ENCODE data around the gene EEF1G. TPM values are rescaled to one million over a fixed set of nuclear protein-coding genes. Genes with fewer than 3 reads are reported as not detected.

Gene EEF1G
- polyA plus RNA-seq, 1 donor = 2,426 TPM

GRCh38 chr11:62604460-62605120 is 30.9 kb upstream of the EEF1G start:
- no peak for DNase-seq
- peaks cover 17% of the 10 kb centered on the region for H3K4me1 ChIP-seq (ENCODE audit: control insufficient read depth, insufficient read depth, low read length)
- peaks cover 5% of the 10 kb centered on the region for H3K9me3 ChIP-seq (ENCODE audit: control insufficient read depth, low read depth, low read length)
- no peak overlapping the region for H3K4me3 ChIP-seq (ENCODE audit: low read length)
- H3K27me3 ChIP-seq (ENCODE audit: control insufficient read depth, insufficient read depth, low read length) = no peaks in the 10 kb centered on the region
- H3K36me3 ChIP-seq (ENCODE audit: control insufficient read depth, insufficient read depth, low read length) = peaks cover 31% of the 10 kb centered on the region
- no peak overlapping the region for H3K27ac ChIP-seq (ENCODE audit: low read length)
- no CpG with 5 or more reads among the region's 13 CpGs for whole genome bisulfite sequencing (ENCODE audit: insufficient coverage, low lambda C conversion rate)

- H3K4me1 ChIP-seq (ENCODE audit: control insufficient read depth, insufficient read depth, low read length) = peaks cover 25% of the 10 kb centered on the region
Measured at GRCh38 chr11:62603776-62604299, 30.1 kb upstream of the EEF1G start.

GRCh38 chr11:62603072-62603408 is 29.3 kb upstream of the EEF1G start:
- WGBS (ENCODE audit: insufficient coverage, low lambda C conversion rate) = no CpG with 5 or more reads among the region's 13 CpGs
- Histone ChIP-seq H3K27ac (ENCODE audit: low read length) (no peak overlapping the region), H3K4me3 (ENCODE audit: low read length) (peak overlapping the region; percentile 94), H3K27me3 (ENCODE audit: control insufficient read depth, insufficient read depth, low read length) (no peaks in the 10 kb centered on the region), H3K9me3 (ENCODE audit: control insufficient read depth, low read depth, low read length) (peaks cover 5% of the 10 kb centered on the region), H3K4me1 (ENCODE audit: control insufficient read depth, insufficient read depth, low read length) (peaks cover 25% of the 10 kb centered on the region), H3K36me3 (ENCODE audit: control insufficient read depth, insufficient read depth, low read length) (peaks cover 30% of the 10 kb centered on the region)
- no peak for DNase-seq

More at GRCh38 chr11:62603776-62604299, 30.1 kb upstream of the EEF1G start:
- WGBS (ENCODE audit: insufficient coverage, low lambda C conversion rate) = no CpG with 5 or more reads among the region's 8 CpGs
- Histone ChIP-seq H3K36me3 (ENCODE audit: control insufficient read depth, insufficient read depth, low read length) (peaks cover 24% of the 10 kb centered on the region), H3K27me3 (ENCODE audit: control insufficient read depth, insufficient read depth, low read length) (no peaks in the 10 kb centered on the region), H3K9me3 (ENCODE audit: control insufficient read depth, low read depth, low read length) (peaks cover 5% of the 10 kb centered on the region), H3K4me3 (ENCODE audit: low read length) (no peak overlapping the region), H3K27ac (ENCODE audit: low read length) (no peak overlapping the region)
- no peak for DNase-seq

GRCh38 chr11:62602141-62603071 is 28.7 kb upstream of the EEF1G start:
- peak overlapping the region; percentile 94 for H3K4me3 ChIP-seq (ENCODE audit: low read length)
- peak; percentile 60 to 70 for DNase-seq
- H3K4me1 ChIP-seq (ENCODE audit: control insufficient read depth, insufficient read depth, low read length) = peaks cover 25% of the 10 kb centered on the region

GRCh38 chr11:62601372-62602140 is 27.9 kb upstream of the EEF1G start, which contains the start of gene MTA2:
Gene MTA2, minus strand, starts transcription at chr11:62601865. Its CDS starts 415 bp downstream, at chr11:62601450.
- H3K36me3 ChIP-seq (ENCODE audit: control insufficient read depth, insufficient read depth, low read length) = peaks cover 35% of the 10 kb centered on the region

More at GRCh38 chr11:62602141-62603071, 28.7 kb upstream of the EEF1G start:
- no peaks in the 10 kb centered on the region for H3K27me3 ChIP-seq (ENCODE audit: control insufficient read depth, insufficient read depth, low read length)
- H3K27ac ChIP-seq (ENCODE audit: low read length) = peak overlapping the region; percentile 80
- peaks cover 34% of the 10 kb centered on the region for H3K36me3 ChIP-seq (ENCODE audit: control insufficient read depth, insufficient read depth, low read length)
- peaks cover 5% of the 10 kb centered on the region for H3K9me3 ChIP-seq (ENCODE audit: control insufficient read depth, low read depth, low read length)
- WGBS (ENCODE audit: insufficient coverage, low lambda C conversion rate) = no CpG with 5 or more reads among the region's 96 CpGs

GRCh38 chr11:62601122-62601371 is 27.4 kb upstream of the EEF1G start:
- peaks cover 25% of the 10 kb centered on the region for H3K4me1 ChIP-seq (ENCODE audit: control insufficient read depth, insufficient read depth, low read length)
- peaks cover 36% of the 10 kb centered on the region for H3K36me3 ChIP-seq (ENCODE audit: control insufficient read depth, insufficient read depth, low read length)
- DNase-seq = no peak
- no peaks in the 10 kb centered on the region for H3K27me3 ChIP-seq (ENCODE audit: control insufficient read depth, insufficient read depth, low read length)
- peak overlapping the region; percentile 82 for H3K27ac ChIP-seq (ENCODE audit: low read length)
- H3K4me3 ChIP-seq (ENCODE audit: low read length) = peak overlapping the region; percentile 94
- H3K9me3 ChIP-seq (ENCODE audit: control insufficient read depth, low read depth, low read length) = peaks cover 5% of the 10 kb centered on the region
- no CpG with 5 or more reads among the region's 30 CpGs for WGBS (ENCODE audit: insufficient coverage, low lambda C conversion rate)

More at GRCh38 chr11:62601372-62602140, 27.9 kb upstream of the EEF1G start, which contains the start of gene MTA2:
- H3K9me3 ChIP-seq (ENCODE audit: control insufficient read depth, low read depth, low read length) = peaks cover 5% of the 10 kb centered on the region
- no CpG with 5 or more reads among the region's 83 CpGs for WGBS (ENCODE audit: insufficient coverage, low lambda C conversion rate)
- DNase-seq = peak; percentile 98 to 99
- H3K4me1 ChIP-seq (ENCODE audit: control insufficient read depth, insufficient read depth, low read length) = peaks cover 25% of the 10 kb centered on the region
- peak within 1 kb of the TSS; percentile 82 for H3K27ac ChIP-seq (ENCODE audit: low read length)
- peak within 1 kb of the TSS; percentile 94 for H3K4me3 ChIP-seq (ENCODE audit: low read length)
- no peaks in the 10 kb centered on the region for H3K27me3 ChIP-seq (ENCODE audit: control insufficient read depth, insufficient read depth, low read length)

- Histone ChIP-seq H3K9me3 (ENCODE audit: control insufficient read depth, low read depth, low read length) (peaks cover 3% of the 10 kb centered on the region), H3K4me1 (ENCODE audit: control insufficient read depth, insufficient read depth, low read length) (peaks cover 25% of the 10 kb centered on the region), H3K4me3 (ENCODE audit: low read length) (peak overlapping the region; percentile 94), H3K27ac (ENCODE audit: low read length) (peak overlapping the region; percentile 82), H3K36me3 (ENCODE audit: control insufficient read depth, insufficient read depth, low read length) (peaks cover 36% of the 10 kb centered on the region), H3K27me3 (ENCODE audit: control insufficient read depth, insufficient read depth, low read length) (no peaks in the 10 kb centered on the region)
- WGBS (ENCODE audit: insufficient coverage, low lambda C conversion rate) = 0% methylated on average over 2 of the region's 26 CpGs
- DNase-seq = no peak
Measured at GRCh38 chr11:62600367-62601121, 26.9 kb upstream of the EEF1G start.

GRCh38 chr11:62599901-62600300 is 26.2 kb upstream of the EEF1G start:
- H3K27me3 ChIP-seq (ENCODE audit: control insufficient read depth, insufficient read depth, low read length) = no peaks in the 10 kb centered on the region
- WGBS (ENCODE audit: insufficient coverage, low lambda C conversion rate) = 25% methylated on average over 4 of the region's 5 CpGs
- peak overlapping the region; percentile 94 for H3K4me3 ChIP-seq (ENCODE audit: low read length)
- peaks cover 37% of the 10 kb centered on the region for H3K36me3 ChIP-seq (ENCODE audit: control insufficient read depth, insufficient read depth, low read length)
- DNase-seq = no peak
- H3K9me3 ChIP-seq (ENCODE audit: control insufficient read depth, low read depth, low read length) = peaks cover 3% of the 10 kb centered on the region
- no peak overlapping the region for H3K27ac ChIP-seq (ENCODE audit: low read length)
- H3K4me1 ChIP-seq (ENCODE audit: control insufficient read depth, insufficient read depth, low read length) = peaks cover 25% of the 10 kb centered on the region

GRCh38 chr11:62599069-62599696 is 25.5 kb upstream of the EEF1G start:
- Histone ChIP-seq H3K4me3 (ENCODE audit: low read length) (no peak overlapping the region), H3K9me3 (ENCODE audit: control insufficient read depth, low read depth, low read length) (peaks cover 3% of the 10 kb centered on the region), H3K4me1 (ENCODE audit: control insufficient read depth, insufficient read depth, low read length) (peaks cover 25% of the 10 kb centered on the region), H3K36me3 (ENCODE audit: control insufficient read depth, insufficient read depth, low read length) (peaks cover 44% of the 10 kb centered on the region), H3K27ac (ENCODE audit: low read length) (peak overlapping the region; percentile 8), H3K27me3 (ENCODE audit: control insufficient read depth, insufficient read depth, low read length) (no peaks in the 10 kb centered on the region)
- DNase-seq = peak; percentile 93
- 94% methylated on average over 3 of the region's 7 CpGs for WGBS (ENCODE audit: insufficient coverage, low lambda C conversion rate)
